Adrenal gland (tissue), 5 donors: ENCODE results near the gene MRPL36.

Experiments
- POLR2A ChIP-seq, 2 donors: fragments of 450-650 bp; IDR thresholded peaks; one replicate each; pipeline ENCODE4 v1.6.1; 2017; ENCODE audit warnings: antibody characterized with exemption in 2 of 2, mild to moderate bottlenecking in 2 of 2, moderate library complexity in 1 of 2
- TF ChIP-seq, protein P1 (sequence below), 6 experiments: fragments of 450-650 bp in 4 of 6; fragments of 200-600 bp in 2 of 6; sonication (generic) in 1 of 6; IDR thresholded peaks; 1 replicate in 5 of 6; 2 replicates in 1 of 6; pipeline versions ENCODE4 v1.5.1 to v1.8.0; 2016 to 2021; ENCODE audit warnings: antibody characterized with exemption in 6 of 6, mild to moderate bottlenecking in 2 of 6, moderate library complexity in 1 of 6
- donor health status: DM: no; HTN: no; CAD: no.

DNA sequence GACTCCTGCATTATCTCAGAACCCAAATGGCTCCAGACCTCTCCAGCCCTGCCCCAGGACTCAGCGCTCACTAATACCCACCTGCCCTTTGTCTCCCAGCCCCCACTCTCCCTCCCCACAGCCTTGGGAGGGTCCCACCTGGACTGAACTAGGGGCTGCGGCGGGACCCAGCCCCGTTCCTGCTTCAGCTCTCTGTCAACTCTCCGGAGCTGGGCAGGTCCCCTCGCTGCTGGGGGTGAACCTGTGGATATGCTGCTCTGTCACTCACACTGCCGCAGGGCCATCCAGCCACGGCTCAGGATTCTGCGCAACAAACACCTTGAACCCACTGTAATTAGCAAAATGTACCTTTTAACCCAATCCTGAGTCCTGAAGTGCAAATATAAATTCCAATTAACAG is 38.4 kb upstream of the MRPL36 start:
- TF ChIP-seq, protein P1, sequence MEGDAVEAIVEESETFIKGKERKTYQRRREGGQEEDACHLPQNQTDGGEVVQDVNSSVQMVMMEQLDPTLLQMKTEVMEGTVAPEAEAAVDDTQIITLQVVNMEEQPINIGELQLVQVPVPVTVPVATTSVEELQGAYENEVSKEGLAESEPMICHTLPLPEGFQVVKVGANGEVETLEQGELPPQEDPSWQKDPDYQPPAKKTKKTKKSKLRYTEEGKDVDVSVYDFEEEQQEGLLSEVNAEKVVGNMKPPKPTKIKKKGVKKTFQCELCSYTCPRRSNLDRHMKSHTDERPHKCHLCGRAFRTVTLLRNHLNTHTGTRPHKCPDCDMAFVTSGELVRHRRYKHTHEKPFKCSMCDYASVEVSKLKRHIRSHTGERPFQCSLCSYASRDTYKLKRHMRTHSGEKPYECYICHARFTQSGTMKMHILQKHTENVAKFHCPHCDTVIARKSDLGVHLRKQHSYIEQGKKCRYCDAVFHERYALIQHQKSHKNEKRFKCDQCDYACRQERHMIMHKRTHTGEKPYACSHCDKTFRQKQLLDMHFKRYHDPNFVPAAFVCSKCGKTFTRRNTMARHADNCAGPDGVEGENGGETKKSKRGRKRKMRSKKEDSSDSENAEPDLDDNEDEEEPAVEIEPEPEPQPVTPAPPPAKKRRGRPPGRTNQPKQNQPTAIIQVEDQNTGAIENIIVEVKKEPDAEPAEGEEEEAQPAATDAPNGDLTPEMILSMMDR (IDR thresholded peaks at IDR 0.05): no peak
- no peak for TF ChIP-seq POLR2A (IDR thresholded peaks at IDR 0.05)
